ENCODE measurements around the gene RAB3D. TPM values are rescaled to one million over a fixed set of nuclear protein-coding genes. Genes with fewer than 3 reads are reported as not detected.
"Not testable (repeated sequence)": the region's sequence is repeated elsewhere in the genome, so short reads cannot be mapped to it uniquely, and the experiment has no call there.

Gene RAB3D
- total and polyA plus RNA-seq, 4 donors, result 1.1 to 10.2 (median 5.5) TPM

GRCh38 chr19:11321191-11322126 is 18.0 kb downstream of the RAB3D start:
- peaks cover 6 to 16% (median 12%) of the 10 kb centered on the region in 4 donors for H3K4me1 ChIP-seq (ENCODE audit: control insufficient read depth in 4 of 4, insufficient read depth in 4 of 4, low read length in 3 of 4)
- DNase-seq (ENCODE audit: low spot score), result no peak
- peak overlapping the region in 1 of 2 donors; percentile 37 for H3K27ac ChIP-seq (ENCODE audit: low read depth in 1 of 2, low read length in 2 of 2)
- H3K36me3 ChIP-seq (ENCODE audit: control insufficient read depth in 4 of 4, insufficient read depth in 3 of 4, low read depth in 1 of 4, low read length in 3 of 4), result no peaks in the 10 kb centered on the region
- H3K27me3 ChIP-seq (ENCODE audit: control insufficient read depth in 4 of 4, insufficient read depth in 4 of 4, low read length in 3 of 4), result no peaks in the 10 kb centered on the region
- no peak overlapping the region for H3K4me3 ChIP-seq (ENCODE audit: low read depth in 1 of 3, low read length in 3 of 3)
- TF ChIP-seq JUND (IDR thresholded peaks at IDR 0.05), result no peak
- no peak for TF ChIP-seq ATF3 (IDR thresholded peaks at IDR 0.05)
- no peak for TF ChIP-seq FOXA2 (IDR thresholded peaks at IDR 0.05)
- TF ChIP-seq YY1 (IDR thresholded peaks at IDR 0.05), result no peak
- TF ChIP-seq SP1 (IDR thresholded peaks at IDR 0.05), result no peak
- no peak for TF ChIP-seq GABPA (IDR thresholded peaks at IDR 0.05 in 1 of 2, conservative IDR thresholded peaks at IDR 0.05 in 1 of 2)
- TF ChIP-seq FOXA1 (IDR thresholded peaks at IDR 0.05), result no peak
- TF ChIP-seq NR2F2 (IDR thresholded peaks at IDR 0.05), result no peak
- no peak for TF ChIP-seq EGR1 (IDR thresholded peaks at IDR 0.05; ENCODE audit: low read depth in 2 of 2)
- no peak for TF ChIP-seq MAX (IDR thresholded peaks at IDR 0.05)
- TF ChIP-seq CTCF (IDR thresholded peaks at IDR 0.05; ENCODE audit: low read depth, low read length, missing input control), result no peak
- TF ChIP-seq TAF1 (conservative IDR thresholded peaks at IDR 0.05), result no peak
- TF ChIP-seq RXRA (IDR thresholded peaks at IDR 0.05), result no peak
- no peak for TF ChIP-seq REST (IDR thresholded peaks at IDR 0.05)
- no peak for TF ChIP-seq RAD21 (IDR thresholded peaks at IDR 0.05)
- TF ChIP-seq HNF4A (conservative IDR thresholded peaks at IDR 0.05), result no peak
- WGBS, result 86% methylated on average over 14 of the region's 14 CpGs
- H3K9ac ChIP-seq (ENCODE audit: low read depth in 1 of 2, low read length in 2 of 2), result no peak overlapping the region
- H3K9me3 ChIP-seq (ENCODE audit: control insufficient read depth in 4 of 4, low read length in 3 of 4), result no peaks in the 10 kb centered on the region

- H3K36me3 ChIP-seq (ENCODE audit: control insufficient read depth in 4 of 4, insufficient read depth in 3 of 4, low read depth in 1 of 4, low read length in 3 of 4); H3K27me3 ChIP-seq (ENCODE audit: control insufficient read depth in 4 of 4, insufficient read depth in 4 of 4, low read length in 3 of 4); DNase-seq (ENCODE audit: low spot score); H3K9ac ChIP-seq (ENCODE audit: low read depth in 1 of 2, low read length in 2 of 2); H3K27ac ChIP-seq (ENCODE audit: low read depth in 1 of 2, low read length in 2 of 2); H3K4me3 ChIP-seq (ENCODE audit: low read depth in 1 of 3, low read length in 3 of 3); H3K9me3 ChIP-seq (ENCODE audit: control insufficient read depth in 4 of 4, low read length in 3 of 4): not testable (repeated sequence)
- WGBS, result 79% methylated on average over 9 of the region's 9 CpGs
- peaks cover 6 to 16% (median 12%) of the 10 kb centered on the region in 4 donors for H3K4me1 ChIP-seq (ENCODE audit: control insufficient read depth in 4 of 4, insufficient read depth in 4 of 4, low read length in 3 of 4)
These were observed 19.0 kb downstream of the RAB3D start for GRCh38 chr19:11320278-11320995.

Data from liver (tissue), 9 donors.